CD14-positive monocyte (primary cell): ENCODE data around the gene PSMD9. TPM values are rescaled to one million over a fixed set of nuclear protein-coding genes. Genes with fewer than 3 reads are reported as not detected.

Experiments
- DNase-seq, 3 donors: peaks; one replicate each; pipeline ENCODE4 v3.0.0-alpha.2; 2011 to 2022
- H2AFZ ChIP-seq: 2 replicates; pipeline ENCODE4 v1.6.0; 2012; ENCODE audit warnings: mild to moderate bottlenecking, low read depth, low read length, inconsistent platforms; ENCODE audit not compliant: insufficient read depth, poor library complexity, severe bottlenecking
- H3K27ac ChIP-seq, 2 donors: 1 replicate in 1 of 2; 2 replicates in 1 of 2; pipeline ENCODE4 v1.5.1; 2012 to 2013; ENCODE audit warnings: low read length in 2 of 2, control low read depth in 1 of 2, inconsistent platforms in 1 of 2, low read depth in 1 of 2, mild to moderate bottlenecking in 1 of 2
- H3K27me3 ChIP-seq, 2 donors: one replicate each; pipeline versions ENCODE4 v1.6.0 to v1.6.1; 2011 to 2013; ENCODE audit warnings: low read length in 2 of 2; ENCODE audit not compliant: control insufficient read depth in 2 of 2, insufficient read depth in 2 of 2
- H3K36me3 ChIP-seq, 2 donors: replicated peaks in 1 of 2; 1 replicate in 1 of 2; 2 replicates in 1 of 2; pipeline versions ENCODE4 v1.5.1 to v1.6.1; 2012 to 2013; ENCODE audit warnings: low read length in 2 of 2, control low read depth in 1 of 2, inconsistent platforms in 1 of 2, mild to moderate bottlenecking in 1 of 2; ENCODE audit not compliant: insufficient read depth in 2 of 2, control insufficient read depth in 1 of 2
- H3K4me1 ChIP-seq, 2 donors: 1 replicate in 1 of 2; 2 replicates in 1 of 2; pipeline versions ENCODE4 v1.5.1 to v1.6.1; 2012 to 2013; ENCODE audit warnings: low read length in 2 of 2, control low read depth in 1 of 2, inconsistent platforms in 1 of 2, mild to moderate bottlenecking in 1 of 2, moderate library complexity in 1 of 2; ENCODE audit not compliant: insufficient read depth in 2 of 2, control insufficient read depth in 1 of 2
- H3K4me2 ChIP-seq: replicated peaks from 2 replicates; pipeline ENCODE3; 2012; ENCODE audit warnings: low read length, moderate library complexity, mild to moderate bottlenecking; ENCODE audit not compliant: poor library complexity, severe bottlenecking; ENCODE audit errors: extremely low read depth
- H3K4me3 ChIP-seq, 3 experiments: fragments of 200-600 bp in 1 of 3; sonication (generic) in 1 of 3; replicated peaks in 1 of 3; 1 replicate in 2 of 3; 2 replicates in 1 of 3; pipeline ENCODE4 v1.5.1; 2011 to 2013; ENCODE audit warnings: low read length in 3 of 3, mild to moderate bottlenecking in 3 of 3, control low read depth in 2 of 3, low read depth in 2 of 3, inconsistent platforms in 1 of 3, moderate library complexity in 1 of 3
- H3K79me2 ChIP-seq: 2 replicates; pipeline ENCODE4 v1.6.0; 2012; ENCODE audit warnings: mild to moderate bottlenecking, control low read depth, inconsistent platforms, low read length, moderate library complexity; ENCODE audit not compliant: insufficient read depth
- H3K9ac ChIP-seq: 2 replicates; pipeline ENCODE4 v1.6.0; 2017; ENCODE audit warnings: low read length, mild to moderate bottlenecking; ENCODE audit not compliant: insufficient read depth, poor library complexity, severe bottlenecking
- H3K9me3 ChIP-seq, 2 donors: replicated peaks in 1 of 2; 1 replicate in 1 of 2; 2 replicates in 1 of 2; pipeline versions ENCODE4 v1.5.1 to v1.6.1; 2012 to 2013; ENCODE audit warnings: low read length in 2 of 2, control low read depth in 1 of 2; ENCODE audit not compliant: control insufficient read depth in 1 of 2, insufficient read depth in 1 of 2
- H4K20me1 ChIP-seq: 2 replicates; pipeline ENCODE4 v1.6.0; 2012; ENCODE audit warnings: mild to moderate bottlenecking, low read length, control low read depth, moderate library complexity; ENCODE audit not compliant: insufficient read depth
- H3K27ac Mint-ChIP-seq, 7 donors: one replicate each; pipeline ENCODE4 v1.8.0; 2020; ENCODE audit warnings: mild to moderate bottlenecking in 7 of 7, mixed read lengths in 7 of 7, moderate library complexity in 6 of 7, inconsistent platforms in 2 of 7
- H3K27me3 Mint-ChIP-seq, 3 donors: one replicate each; pipeline ENCODE4 v1.8.0; 2021 to 2022; ENCODE audit warnings: low read depth in 3 of 3, mild to moderate bottlenecking in 3 of 3, mixed read lengths in 3 of 3, moderate library complexity in 3 of 3, inconsistent platforms in 1 of 3
- H3K36me3 Mint-ChIP-seq, 2 donors: one replicate each; pipeline ENCODE4 v1.8.0; 2020; ENCODE audit warnings: mixed read lengths in 2 of 2, inconsistent platforms in 1 of 2, mild to moderate bottlenecking in 1 of 2
- H3K4me1 Mint-ChIP-seq: one replicate; pipeline ENCODE4 v1.8.0; 2020; ENCODE audit warnings: mild to moderate bottlenecking, mixed read lengths
- H3K4me3 Mint-ChIP-seq, 2 donors: one replicate each; pipeline ENCODE4 v1.8.0; 2020; ENCODE audit warnings: mild to moderate bottlenecking in 2 of 2, mixed read lengths in 2 of 2, moderate library complexity in 1 of 2
- H3K9me3 Mint-ChIP-seq, 7 donors: one replicate each; pipeline ENCODE4 v1.8.0; 2020 to 2022; ENCODE audit warnings: mixed read lengths in 7 of 7, mild to moderate bottlenecking in 6 of 7, moderate library complexity in 6 of 7, inconsistent platforms in 2 of 7
- WGBS: methylation state at CpG from one replicate; pipeline ENCODE4 v1.1.5; 2013; ENCODE audit warnings: missing lambda C conversion rate; ENCODE audit not compliant: insufficient coverage; 5-methylcytosine and 5-hydroxymethylcytosine counted together
- intact Hi-C, 2 donors: fragments of 100-400 bp; cut with micrococcal nuclease; formaldehyde crosslinking; loops; one replicate each; pipeline versions ENCODE4 v1.15.0 to v1.15.1; 2023
- polyA plus RNA-seq, 3 donors: library from polyadenylated mRNA; depleted of rRNA in 1 of 3; unstranded in 2 of 3; stranded (reverse) in 1 of 3; fragments of 300-500 nt in 2 of 3; fragments of >200 nt in 1 of 3; fragmentation: Illumina TruSeq in 2 of 3; gene quantifications; 1 replicate in 2 of 3; 2 replicates in 1 of 3; pipeline ENCODE4 v1.2.3, GENCODE V29; 2012 to 2021
- TF ChIP-seq, protein P1 (sequence below): fragments of 200-600 bp; IDR thresholded peaks from one replicate; pipeline ENCODE4 v1.8.0; 2022; ENCODE audit warnings: antibody characterized with exemption, mild to moderate bottlenecking

PSMD9 gene
- polyA plus RNA-seq, 3 donors, result 89.6 to 135 (median 93.3) TPM

DNA sequence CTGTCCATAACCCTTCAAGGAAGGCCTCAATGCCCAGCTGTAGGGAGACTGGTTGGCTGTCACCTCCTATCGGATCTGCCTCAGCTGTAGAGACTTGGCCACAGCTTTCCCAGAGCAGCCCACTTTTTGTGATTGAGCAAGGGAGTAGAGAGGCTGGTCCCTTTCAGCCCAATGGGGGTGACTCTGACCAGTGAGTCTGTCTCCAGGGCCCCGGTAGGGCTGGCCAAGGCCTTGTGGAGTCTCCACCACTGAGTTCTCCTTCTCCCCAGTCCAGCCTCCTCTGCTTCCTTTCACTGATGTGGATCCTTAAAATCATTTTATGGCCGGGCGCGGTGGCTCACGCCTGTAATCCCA is 15.4 kb upstream of the PSMD9 start:
- Histone ChIP-seq H3K36me3 (no peaks in the 10 kb centered on the region), H4K20me1 (no peaks in the 10 kb centered on the region), H3K27me3 (no peaks in the 10 kb centered on the region), H3K9ac (no peak overlapping the region), H2AFZ (peak overlapping the region; percentile 53), H3K4me2 (no peak overlapping the region), H3K4me1 (peaks cover 50 to 59% of the 10 kb centered on the region in 2 donors), H3K79me2 (no peaks in the 10 kb centered on the region), H3K27ac (no peak overlapping the region), H3K9me3 (no peaks in the 10 kb centered on the region), H3K4me3 (no peak overlapping the region)
- Mint-ChIP-seq H3K4me3 (no peak overlapping the region), H3K36me3 (peaks cover 0 to 3% of the 10 kb centered on the region in 2 donors), H3K27me3 (no peaks in the 10 kb centered on the region), H3K9me3 (peaks cover 0 to 3% (median 0%) of the 10 kb centered on the region in 7 donors), H3K27ac (peak overlapping the region in 1 of 7 donors; percentile 13), H3K4me1 (peaks cover 44% of the 10 kb centered on the region)
- TF ChIP-seq, protein P1, sequence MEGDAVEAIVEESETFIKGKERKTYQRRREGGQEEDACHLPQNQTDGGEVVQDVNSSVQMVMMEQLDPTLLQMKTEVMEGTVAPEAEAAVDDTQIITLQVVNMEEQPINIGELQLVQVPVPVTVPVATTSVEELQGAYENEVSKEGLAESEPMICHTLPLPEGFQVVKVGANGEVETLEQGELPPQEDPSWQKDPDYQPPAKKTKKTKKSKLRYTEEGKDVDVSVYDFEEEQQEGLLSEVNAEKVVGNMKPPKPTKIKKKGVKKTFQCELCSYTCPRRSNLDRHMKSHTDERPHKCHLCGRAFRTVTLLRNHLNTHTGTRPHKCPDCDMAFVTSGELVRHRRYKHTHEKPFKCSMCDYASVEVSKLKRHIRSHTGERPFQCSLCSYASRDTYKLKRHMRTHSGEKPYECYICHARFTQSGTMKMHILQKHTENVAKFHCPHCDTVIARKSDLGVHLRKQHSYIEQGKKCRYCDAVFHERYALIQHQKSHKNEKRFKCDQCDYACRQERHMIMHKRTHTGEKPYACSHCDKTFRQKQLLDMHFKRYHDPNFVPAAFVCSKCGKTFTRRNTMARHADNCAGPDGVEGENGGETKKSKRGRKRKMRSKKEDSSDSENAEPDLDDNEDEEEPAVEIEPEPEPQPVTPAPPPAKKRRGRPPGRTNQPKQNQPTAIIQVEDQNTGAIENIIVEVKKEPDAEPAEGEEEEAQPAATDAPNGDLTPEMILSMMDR, result no peak
- 93% methylated on average over 4 of the region's 6 CpGs for WGBS
- DNase-seq, result no peak
- intact Hi-C loops, result no loop called here

DNA sequence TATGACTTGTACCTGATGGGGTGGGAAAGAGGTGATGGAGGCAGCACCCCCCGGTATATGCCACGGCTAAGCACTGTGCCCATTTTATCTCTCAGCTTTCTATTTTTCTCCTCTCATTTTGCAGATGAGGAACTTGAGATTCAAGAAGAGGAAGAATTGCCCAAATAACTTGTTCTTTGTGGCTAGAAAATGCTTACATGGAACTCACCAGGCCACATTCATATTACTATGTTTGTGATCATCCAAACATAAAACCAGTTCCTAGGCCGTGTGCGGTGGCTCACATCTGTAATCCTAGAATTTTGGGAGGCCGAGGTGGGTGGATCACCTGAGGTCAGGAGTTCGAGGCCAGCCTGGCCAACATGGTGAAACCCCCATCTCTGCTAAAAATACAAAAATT is 14.5 kb upstream of the PSMD9 start:
- peak in 1 of 3 donors; percentile 30 for DNase-seq
- Histone ChIP-seq H3K4me2 (peak overlapping the region; percentile 33), H4K20me1 (no peaks in the 10 kb centered on the region), H3K4me3 (no peak overlapping the region), H2AFZ (peak overlapping the region; percentile 61), H3K4me1 (peaks cover 50 to 57% of the 10 kb centered on the region in 2 donors), H3K9me3 (no peaks in the 10 kb centered on the region), H3K79me2 (no peaks in the 10 kb centered on the region), H3K9ac (no peak overlapping the region), H3K36me3 (no peaks in the 10 kb centered on the region), H3K27me3 (no peaks in the 10 kb centered on the region), H3K27ac (peak overlapping the region; percentile 41 to 56)
- TF ChIP-seq, protein P1, result no peak
- Mint-ChIP-seq H3K27ac (peak overlapping the region; percentile 71 to 93 (median 84)), H3K27me3 (no peaks in the 10 kb centered on the region), H3K4me1 (peaks cover 41% of the 10 kb centered on the region), H3K36me3 (peaks cover 0 to 3% of the 10 kb centered on the region in 2 donors), H3K9me3 (peaks cover 0 to 3% (median 0%) of the 10 kb centered on the region in 7 donors), H3K4me3 (peak overlapping the region in 1 of 2 donors; percentile 70)
- intact Hi-C loops, result no loop called here
- WGBS, result no CpG with 5 or more reads among the region's 6 CpGs
